Lower lobe of right lung (tissue), 2 donors: ENCODE data around the gene TMEM272. TPM values are rescaled to one million over a fixed set of nuclear protein-coding genes. Genes with fewer than 3 reads are reported as not detected.

Experiments used
- ATAC-seq, 2 donors: fragments of 200-7000 bp; cut with Tn5 transposase; one replicate each; pipeline ENCODE4 v1.9.1; 2020 to 2022; ENCODE audit warnings: mild to moderate bottlenecking in 2 of 2, moderate library complexity in 2 of 2
- DNase-seq: peaks from one replicate; pipeline ENCODE4 v3.0.0-alpha.2; 2020
- H3K27ac ChIP-seq: fragments of 200-600 bp; one replicate; pipeline ENCODE4 v1.8.0; 2022
- H3K27me3 ChIP-seq: fragments of 200-600 bp; one replicate; pipeline ENCODE4 v1.8.0; 2022; ENCODE audit warnings: low read depth
- H3K36me3 ChIP-seq: fragments of 200-600 bp; one replicate; pipeline ENCODE4 v1.8.0; 2022; ENCODE audit warnings: mild to moderate bottlenecking
- H3K4me1 ChIP-seq: fragments of 200-600 bp; one replicate; pipeline ENCODE4 v1.8.0; 2022
- H3K4me3 ChIP-seq: fragments of 200-600 bp; one replicate; pipeline ENCODE4 v1.8.0; 2022; ENCODE audit warnings: mild to moderate bottlenecking
- H3K9me3 ChIP-seq: fragments of 200-600 bp; one replicate; pipeline ENCODE4 v1.8.0; 2022
- intact Hi-C: fragments of 100-400 bp; cut with DNase I; formaldehyde crosslinking; loops from one replicate; pipeline ENCODE4 v1.11.0; 2022
- total RNA-seq: library from RNA; stranded (reverse); fragmentation: NEBNext Ultra II Directional; extraction: Animal tissue kit (Norgen Biotek cat#: 25700); gene quantifications from one replicate; pipeline ENCODE4 v1.2.1, GENCODE V29; 2021
- TF ChIP-seq, protein P1 (sequence below): fragments of 200-600 bp; IDR thresholded peaks from one replicate; pipeline ENCODE4 v1.8.0; 2022; ENCODE audit warnings: antibody characterized with exemption, mild to moderate bottlenecking
- donor health status: DM: no; HTN: yes; CAD: no; lungs with severe emphysema.

Gene TMEM272
- total RNA-seq, 1 donor from 2014 or later = 0.09 TPM

DNA sequence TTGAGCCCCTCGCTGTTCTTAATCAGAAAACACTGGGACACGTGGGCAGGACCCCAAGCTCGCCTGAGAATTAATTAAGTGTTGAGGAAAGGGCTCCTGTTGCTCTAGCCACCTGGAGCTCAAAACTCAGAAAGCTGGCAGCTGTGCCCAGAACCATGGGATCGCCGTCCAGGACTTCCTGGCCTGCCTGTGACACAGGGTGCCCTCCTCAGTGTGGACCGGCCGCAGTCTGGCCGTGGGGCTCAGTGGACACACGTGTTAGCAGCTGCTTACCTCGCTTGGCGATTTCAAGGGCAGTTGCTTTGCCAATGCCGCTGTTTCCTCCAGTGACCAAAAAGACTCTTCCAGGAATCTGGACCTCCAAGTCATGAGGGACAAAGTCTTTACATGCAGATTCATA, 45.7 kb downstream of the TMEM272 start:
- Histone ChIP-seq H3K4me1 (peaks cover 24% of the 10 kb centered on the region), H3K27me3 (no peaks in the 10 kb centered on the region), H3K27ac (no peak overlapping the region), H3K9me3 (no peaks in the 10 kb centered on the region), H3K36me3 (peaks cover 8% of the 10 kb centered on the region), H3K4me3 (no peak overlapping the region)
- no peak for DNase-seq
- ATAC-seq = no peak
- TF ChIP-seq, protein P1, sequence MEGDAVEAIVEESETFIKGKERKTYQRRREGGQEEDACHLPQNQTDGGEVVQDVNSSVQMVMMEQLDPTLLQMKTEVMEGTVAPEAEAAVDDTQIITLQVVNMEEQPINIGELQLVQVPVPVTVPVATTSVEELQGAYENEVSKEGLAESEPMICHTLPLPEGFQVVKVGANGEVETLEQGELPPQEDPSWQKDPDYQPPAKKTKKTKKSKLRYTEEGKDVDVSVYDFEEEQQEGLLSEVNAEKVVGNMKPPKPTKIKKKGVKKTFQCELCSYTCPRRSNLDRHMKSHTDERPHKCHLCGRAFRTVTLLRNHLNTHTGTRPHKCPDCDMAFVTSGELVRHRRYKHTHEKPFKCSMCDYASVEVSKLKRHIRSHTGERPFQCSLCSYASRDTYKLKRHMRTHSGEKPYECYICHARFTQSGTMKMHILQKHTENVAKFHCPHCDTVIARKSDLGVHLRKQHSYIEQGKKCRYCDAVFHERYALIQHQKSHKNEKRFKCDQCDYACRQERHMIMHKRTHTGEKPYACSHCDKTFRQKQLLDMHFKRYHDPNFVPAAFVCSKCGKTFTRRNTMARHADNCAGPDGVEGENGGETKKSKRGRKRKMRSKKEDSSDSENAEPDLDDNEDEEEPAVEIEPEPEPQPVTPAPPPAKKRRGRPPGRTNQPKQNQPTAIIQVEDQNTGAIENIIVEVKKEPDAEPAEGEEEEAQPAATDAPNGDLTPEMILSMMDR = no peak
- intact Hi-C loops = no loop called here

DNA sequence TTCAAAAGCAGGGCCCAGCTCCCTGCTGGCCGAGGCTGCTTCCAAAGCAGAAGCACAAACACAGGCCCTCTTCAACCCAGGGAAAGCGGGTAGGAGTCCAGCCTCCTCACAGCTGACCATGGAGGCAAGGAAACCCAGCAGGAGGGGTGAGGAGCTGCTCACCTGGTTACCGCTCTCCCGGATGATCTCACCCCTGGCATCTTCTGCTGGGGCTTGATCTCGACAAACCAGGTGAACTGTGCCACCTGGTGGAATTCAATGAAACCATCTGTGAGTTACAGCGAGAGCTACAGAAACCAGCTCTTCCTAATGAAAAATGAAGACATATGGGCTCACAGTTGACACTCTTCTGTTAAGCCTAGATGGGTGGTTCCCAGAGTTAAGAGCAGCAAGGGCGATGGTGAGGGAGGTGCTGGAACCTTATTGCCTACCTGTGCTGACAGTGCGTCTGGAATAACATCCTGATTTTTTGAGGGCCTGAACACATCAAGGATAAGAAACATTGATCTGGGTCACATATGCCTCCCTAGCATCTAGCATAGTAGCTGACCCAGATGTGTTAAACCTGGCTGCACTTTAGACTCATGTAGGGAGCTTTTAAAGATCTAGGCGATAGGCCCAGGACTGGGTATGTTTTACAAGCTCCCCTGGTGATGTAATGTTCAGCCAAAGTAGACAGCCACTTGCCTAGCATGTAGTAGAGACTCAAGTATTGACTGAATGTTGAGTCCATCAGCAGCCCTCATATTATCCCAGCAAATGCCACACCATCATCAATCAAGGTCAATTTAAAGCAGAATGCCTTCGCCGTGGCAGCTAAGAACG, 47.1 kb downstream of the TMEM272 start:
- TF ChIP-seq, protein P1 = peak; percentile 38
- Histone ChIP-seq H3K9me3 (no peaks in the 10 kb centered on the region), H3K4me3 (no peak overlapping the region), H3K4me1 (peaks cover 24% of the 10 kb centered on the region), H3K36me3 (peaks cover 12% of the 10 kb centered on the region), H3K27ac (no peak overlapping the region), H3K27me3 (no peaks in the 10 kb centered on the region)
- peak; percentile 41 to 50 for ATAC-seq
- no peak for DNase-seq
- intact Hi-C loops = no loop called here

DNA sequence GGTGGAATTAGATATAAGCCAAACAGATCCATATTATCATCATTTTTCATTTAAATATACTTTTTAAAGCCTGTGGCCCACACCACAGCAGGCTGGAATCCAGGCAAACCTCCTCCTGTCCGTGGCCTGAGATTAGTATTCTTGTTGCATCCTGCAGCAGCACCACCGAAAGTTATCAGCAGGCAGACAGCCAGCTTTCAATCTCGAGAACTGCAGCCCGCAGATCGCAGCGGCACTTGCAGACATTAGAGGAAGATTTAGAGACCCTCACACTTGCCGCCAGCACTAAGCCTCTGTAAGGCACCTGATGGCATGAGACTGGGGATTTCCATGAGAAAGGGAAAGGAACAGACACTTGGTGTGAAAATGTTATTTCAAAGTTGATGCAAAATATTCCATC, 48.4 kb downstream of the TMEM272 start:
- Histone ChIP-seq H3K9me3 (no peaks in the 10 kb centered on the region), H3K27me3 (no peaks in the 10 kb centered on the region), H3K27ac (no peak overlapping the region), H3K4me3 (no peak overlapping the region), H3K4me1 (peaks cover 11% of the 10 kb centered on the region), H3K36me3 (peaks cover 12% of the 10 kb centered on the region)
- DNase-seq = no peak
- no peak for ATAC-seq
- TF ChIP-seq, protein P1 = no peak
- intact Hi-C loops = no loop called here

DNA sequence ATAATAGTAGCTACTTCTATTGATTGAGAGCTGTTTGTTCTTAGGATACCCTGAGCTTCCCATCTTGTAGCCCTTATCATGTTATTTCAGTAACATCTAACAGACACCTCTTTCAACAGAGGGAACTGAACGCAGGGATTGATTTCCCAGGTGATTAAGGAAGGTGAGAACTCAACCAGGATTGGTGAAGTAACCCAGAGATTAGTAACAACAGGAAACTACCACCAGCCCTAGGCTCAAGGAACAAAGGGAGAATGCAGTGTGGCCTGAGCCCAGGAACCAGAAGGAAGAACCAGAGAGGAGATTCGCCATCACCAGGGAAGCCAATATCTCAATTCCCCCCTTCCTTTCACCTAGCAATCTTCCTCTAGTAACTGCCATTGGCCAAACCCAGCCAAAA, 49.6 kb downstream of the TMEM272 start:
- intact Hi-C loops = no loop called here
- H3K27ac ChIP-seq = no peak overlapping the region
- ATAC-seq = no peak
- no peaks in the 10 kb centered on the region for H3K27me3 ChIP-seq
- no peak overlapping the region for H3K4me3 ChIP-seq
- TF ChIP-seq, protein P1 = no peak
- H3K9me3 ChIP-seq = no peaks in the 10 kb centered on the region
- DNase-seq = no peak
- peaks cover 12% of the 10 kb centered on the region for H3K36me3 ChIP-seq
- peaks cover 5% of the 10 kb centered on the region for H3K4me1 ChIP-seq

DNA sequence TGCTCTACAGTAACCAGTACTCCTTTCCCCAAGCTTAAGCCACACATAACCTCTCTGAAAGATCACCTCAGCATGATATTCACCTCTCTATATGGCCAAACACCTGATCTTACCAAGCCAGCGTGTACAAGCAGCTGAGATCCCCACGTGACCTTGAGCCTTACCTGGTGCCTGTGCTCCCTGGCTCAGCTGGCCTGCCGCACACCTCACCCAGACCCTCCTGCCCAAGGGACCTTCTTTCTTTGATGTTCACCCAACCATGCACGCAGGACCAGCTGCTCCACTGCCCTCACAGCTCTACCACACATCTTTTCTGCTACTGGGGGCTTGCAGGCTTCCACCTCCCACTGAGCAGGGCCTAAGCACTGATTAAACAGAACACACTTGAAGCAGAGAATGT, 50.0 kb downstream of the TMEM272 start:
- no peak for DNase-seq
- intact Hi-C loops = no loop called here
- Histone ChIP-seq H3K27ac (no peak overlapping the region), H3K27me3 (no peaks in the 10 kb centered on the region), H3K4me1 (peaks cover 5% of the 10 kb centered on the region), H3K4me3 (no peak overlapping the region), H3K9me3 (no peaks in the 10 kb centered on the region), H3K36me3 (peaks cover 12% of the 10 kb centered on the region)
- no peak for ATAC-seq
- TF ChIP-seq, protein P1 = no peak
